Ishikawa (cell line): ENCODE measurements around the gene ZNF354C.

Experiments
- RAD21 ChIP-seq: IDR thresholded peaks from 2 replicates; pipeline ENCODE4 v1.6.1; 2012; ENCODE audit warnings: low read depth
- TAF1 ChIP-seq: IDR thresholded peaks from 2 replicates; pipeline ENCODE4 v1.6.1; 2012; ENCODE audit warnings: low read depth, mild to moderate bottlenecking

DNA sequence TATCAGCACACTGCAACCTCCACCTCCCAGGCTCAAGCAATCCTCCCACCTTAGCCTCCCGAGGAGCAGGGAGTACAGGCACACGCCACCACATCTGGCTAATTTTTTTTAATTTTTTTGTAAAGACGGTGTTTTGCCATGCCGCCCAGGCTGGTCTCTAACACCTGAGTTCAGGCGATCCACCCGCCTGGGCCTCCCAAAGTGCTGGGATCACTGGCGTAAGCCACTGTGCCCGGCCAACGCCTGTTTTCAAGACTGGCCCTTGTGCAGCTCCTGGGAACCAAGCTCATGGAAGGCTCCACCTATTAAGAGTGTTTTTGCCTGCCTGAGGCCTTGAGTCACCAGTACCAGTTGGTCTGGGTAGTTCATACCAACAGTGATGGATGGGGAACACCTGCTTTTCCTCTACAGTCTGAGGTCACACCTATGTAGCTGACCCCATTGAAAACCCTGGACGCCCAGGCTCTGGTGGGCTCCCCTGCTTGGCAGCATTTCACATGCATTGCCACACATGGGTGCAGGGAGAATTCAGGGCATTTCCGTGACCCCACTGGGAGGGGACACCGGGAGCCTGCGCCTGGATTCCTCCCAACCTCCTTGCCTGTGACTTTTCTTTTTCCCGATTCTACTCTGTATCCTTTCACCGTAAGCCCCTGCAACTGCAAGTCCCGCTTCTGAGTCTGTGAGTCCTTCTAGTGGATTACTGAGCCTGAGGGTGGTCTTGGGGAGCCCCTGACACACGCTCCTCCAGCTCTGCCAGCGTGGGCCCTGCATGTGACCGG lies 63.5 kb downstream of the ZNF354C start:
- TF ChIP-seq TAF1 (no peak), RAD21 (no peak)
